ENCODE results near the gene MGAT4A.

GRCh38 chr2:98727369-98728087 is 3.4 kb downstream of the MGAT4A start:
- TF ChIP-seq MCM3 (IDR thresholded peaks at IDR 0.05) (no peak), CTCF (IDR thresholded peaks at IDR 0.05 in 2 of 3, conservative IDR thresholded peaks at IDR 0.05 in 1 of 3; ENCODE audit: insufficient read depth in 2 of 3, low read depth in 1 of 3, low read length in 3 of 3) (no peak), TAF1 (IDR thresholded peaks at IDR 0.05; ENCODE audit: control insufficient read depth, extremely low read depth, insufficient read depth, low read length, severe bottlenecking) (no peak), KDM1A (IDR thresholded peaks at IDR 0.05) (no peak), MYC (IDR thresholded peaks at IDR 0.05; ENCODE audit: low read depth, low read length) (no peak), MYC (CRISPR knock-in tag; IDR thresholded peaks at IDR 0.05; ENCODE audit: borderline replicate concordance, low read depth) (no peak), MTA3 (IDR thresholded peaks at IDR 0.05; ENCODE audit: borderline replicate concordance) (no peak), DPF2 (IDR thresholded peaks at IDR 0.05) (no peak), ARID1B (IDR thresholded peaks at IDR 0.05) (no peak), MAFG (tag; conservative IDR thresholded peaks at IDR 0.05) (no peak), ZFP36 (IDR thresholded peaks at IDR 0.05; ENCODE audit: low read depth, low read length, partially characterized antibody) (no peak), ZHX1 (conservative IDR thresholded peaks at IDR 0.05; ENCODE audit: low read length) (no peak), ZNF121 (CRISPR knock-in tag; conservative IDR thresholded peaks at IDR 0.05) (no peak)

All from K562 (cell line).